HepG2 (cell line): ENCODE measurements around the gene HHEX. TPM values are rescaled to one million over a fixed set of nuclear protein-coding genes. Genes with fewer than 3 reads are reported as not detected.

ENCODE experiments used
- DNMT1 ChIP-seq: sonication (generic); formaldehyde crosslinking; IDR thresholded peaks from 2 replicates; pipeline ENCODE4 v1.5.1; 2020; ENCODE audit warnings: mild to moderate bottlenecking, missing genetic modification reagents
- HOXA7 ChIP-seq: sonication (generic); formaldehyde crosslinking; IDR thresholded peaks from 2 replicates; pipeline ENCODE4 v1.8.1; 2022; ENCODE audit warnings: mild to moderate bottlenecking, missing genetic modification reagents, moderate library complexity
- PRPF4 ChIP-seq: fragments of 200-400 bp; formaldehyde crosslinking; IDR thresholded peaks from 2 replicates; pipeline ENCODE4 v1.6.1; 2016; ENCODE audit warnings: low read length, low read depth; ENCODE audit not compliant: poor library complexity, severe bottlenecking
- RNF2 ChIP-seq: fragments of 450-650 bp; conservative IDR thresholded peaks from 2 replicates; pipeline ENCODE4 v1.6.1; 2016; ENCODE audit warnings: low read depth
- SMAD9 ChIP-seq: sonication (generic); formaldehyde crosslinking; IDR thresholded peaks from 2 replicates; pipeline ENCODE4 v1.5.1; 2020; ENCODE audit warnings: mild to moderate bottlenecking, missing genetic modification reagents
- SNAPC4 ChIP-seq: sonication (generic); formaldehyde crosslinking; IDR thresholded peaks from 2 replicates; pipeline ENCODE4 v1.4.0; 2020; ENCODE audit warnings: mild to moderate bottlenecking, missing genetic modification reagents
- STAT5B ChIP-seq: sonication (generic); formaldehyde crosslinking; IDR thresholded peaks from 2 replicates; pipeline ENCODE4 v1.4.0; 2020; ENCODE audit warnings: missing genetic modification reagents
- THAP11 ChIP-seq: IDR thresholded peaks from 2 replicates; pipeline ENCODE4 v1.6.1; 2016; ENCODE audit warnings: missing biosample characterization, missing genetic modification reagents
- ZBTB14 ChIP-seq: sonication (generic); formaldehyde crosslinking; IDR thresholded peaks from 2 replicates; pipeline ENCODE4 v1.4.0; 2020; ENCODE audit warnings: missing genetic modification reagents
- ZNF329 ChIP-seq: sonication (generic); formaldehyde crosslinking; IDR thresholded peaks from 2 replicates; pipeline ENCODE4 v1.9.0; 2021; ENCODE audit warnings: low read depth, mild to moderate bottlenecking, missing genetic modification reagents
- ZNF414 ChIP-seq: sonication (generic); formaldehyde crosslinking; IDR thresholded peaks from 2 replicates; pipeline ENCODE4 v1.5.0; 2020; ENCODE audit warnings: missing genetic modification reagents
- ZNF597 ChIP-seq: sonication (generic); formaldehyde crosslinking; IDR thresholded peaks from 2 replicates; pipeline ENCODE4 v1.5.0; 2020; ENCODE audit warnings: missing genetic modification reagents
- polyA plus RNA-seq, 8 experiments: library from polyadenylated mRNA; depleted of rRNA in 3 of 8; stranded (reverse) in 7 of 8; unstranded in 1 of 8; fragments of >200 nt; fragmentation: Illumina TruSeq in 4 of 8; extraction: Trizol in 4 of 8; gene quantifications; 2 replicates each; pipeline versions ENCODE4 v1.2.1 to v1.2.3, GENCODE V29; 2011 to 2016; ENCODE audit warnings: low read depth in 4 of 8, missing spikeins in 1 of 8, mixed read lengths in 1 of 8; ENCODE audit not compliant: insufficient read depth in 1 of 8
- total RNA-seq, 5 experiments: library from RNA; depleted of rRNA; stranded (reverse); fragments of >200 nt; fragmentation: Illumina TruSeq; extraction: Trizol; gene quantifications; 2 replicates each; pipeline ENCODE4 v1.2.3, GENCODE V29; 2016; ENCODE audit warnings: low read depth in 1 of 5
- TF ChIP-seq, protein P1 (sequence below): IDR thresholded peaks from 2 replicates; pipeline ENCODE4 v1.6.1; 2016; ENCODE audit warnings: low read depth, control low read depth
- TF ChIP-seq, protein P2 (sequence below): sonication (generic); formaldehyde crosslinking; conservative IDR thresholded peaks from 2 replicates; pipeline ENCODE4 v1.4.0; 2020; ENCODE audit warnings: missing genetic modification reagents
- TF ChIP-seq, protein P3 (sequence below): IDR thresholded peaks from 2 replicates; pipeline ENCODE4 v1.6.1; 2016; ENCODE audit warnings: missing compliant biosample characterization, missing genetic modification reagents, borderline replicate concordance

Gene HHEX
- total and polyA plus RNA-seq, 2 of the 13 experiments (the other 11 are each of a cell fraction or from before 2014, with no cell fraction given), result 44.5 to 48.7 TPM

DNA sequence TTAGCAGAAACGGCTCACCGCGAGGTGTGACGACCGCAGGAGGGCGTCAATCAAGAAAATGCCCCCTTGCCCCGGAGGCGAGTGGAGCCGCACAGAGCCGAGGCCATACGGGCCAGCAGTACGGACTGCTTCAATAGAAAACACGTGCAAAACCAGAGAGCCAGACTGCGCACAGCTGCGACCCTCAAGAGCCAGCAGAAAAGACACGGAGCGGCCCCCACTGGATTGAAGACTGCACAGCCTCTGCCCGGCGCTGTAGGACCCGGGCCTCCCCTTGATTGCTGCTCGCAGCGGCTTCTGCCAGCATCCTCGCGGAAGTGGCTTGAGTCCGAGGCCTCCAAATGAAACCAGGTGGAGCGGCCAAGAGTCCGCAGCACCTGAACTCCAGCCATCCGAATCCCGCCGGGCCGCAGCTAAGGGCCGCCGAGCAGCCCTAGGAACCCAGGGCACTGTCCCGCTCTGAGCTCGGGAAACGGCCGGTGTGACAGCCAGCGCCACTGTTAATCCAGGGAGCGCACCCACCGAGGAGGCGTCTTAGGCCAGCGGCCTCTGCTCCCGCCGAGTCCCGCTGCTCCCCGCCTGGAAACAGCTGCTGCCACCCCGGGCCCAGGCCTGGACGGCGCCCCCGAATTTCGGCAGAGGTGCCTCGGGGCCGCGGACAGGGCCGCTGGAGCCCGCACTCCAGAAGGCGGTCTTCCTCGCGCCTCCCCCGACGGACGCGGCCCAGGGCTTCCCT is 660 bp upstream of the HHEX start (continued):
- TF ChIP-seq ZNF329 (CRISPR knock-in tag), result peak; percentile 8; the same call in 1 of the 2 replicates
- TF ChIP-seq THAP11 (CRISPR knock-in tag), result peak; percentile 52; the same call in 1 of the 2 replicates
- no peak for TF ChIP-seq SMAD9 (CRISPR knock-in tag)
- TF ChIP-seq ZBTB14 (CRISPR knock-in tag), result no peak
- no peak for TF ChIP-seq PRPF4
- peak; percentile 67; the same call in 1 of the 2 replicates for TF ChIP-seq ZNF414 (CRISPR knock-in tag)
- TF ChIP-seq, protein P1, sequence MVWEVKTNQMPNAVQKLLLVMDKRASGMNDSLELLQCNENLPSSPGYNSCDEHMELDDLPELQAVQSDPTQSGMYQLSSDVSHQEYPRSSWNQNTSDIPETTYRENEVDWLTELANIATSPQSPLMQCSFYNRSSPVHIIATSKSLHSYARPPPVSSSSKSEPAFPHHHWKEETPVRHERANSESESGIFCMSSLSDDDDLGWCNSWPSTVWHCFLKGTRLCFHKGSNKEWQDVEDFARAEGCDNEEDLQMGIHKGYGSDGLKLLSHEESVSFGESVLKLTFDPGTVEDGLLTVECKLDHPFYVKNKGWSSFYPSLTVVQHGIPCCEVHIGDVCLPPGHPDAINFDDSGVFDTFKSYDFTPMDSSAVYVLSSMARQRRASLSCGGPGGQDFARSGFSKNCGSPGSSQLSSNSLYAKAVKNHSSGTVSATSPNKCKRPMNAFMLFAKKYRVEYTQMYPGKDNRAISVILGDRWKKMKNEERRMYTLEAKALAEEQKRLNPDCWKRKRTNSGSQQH, result peak; percentile 20; the same call in 1 of the 2 replicates
- no peak; the same call in 1 of the 2 replicates for TF ChIP-seq SNAPC4
- TF ChIP-seq, protein P2, sequence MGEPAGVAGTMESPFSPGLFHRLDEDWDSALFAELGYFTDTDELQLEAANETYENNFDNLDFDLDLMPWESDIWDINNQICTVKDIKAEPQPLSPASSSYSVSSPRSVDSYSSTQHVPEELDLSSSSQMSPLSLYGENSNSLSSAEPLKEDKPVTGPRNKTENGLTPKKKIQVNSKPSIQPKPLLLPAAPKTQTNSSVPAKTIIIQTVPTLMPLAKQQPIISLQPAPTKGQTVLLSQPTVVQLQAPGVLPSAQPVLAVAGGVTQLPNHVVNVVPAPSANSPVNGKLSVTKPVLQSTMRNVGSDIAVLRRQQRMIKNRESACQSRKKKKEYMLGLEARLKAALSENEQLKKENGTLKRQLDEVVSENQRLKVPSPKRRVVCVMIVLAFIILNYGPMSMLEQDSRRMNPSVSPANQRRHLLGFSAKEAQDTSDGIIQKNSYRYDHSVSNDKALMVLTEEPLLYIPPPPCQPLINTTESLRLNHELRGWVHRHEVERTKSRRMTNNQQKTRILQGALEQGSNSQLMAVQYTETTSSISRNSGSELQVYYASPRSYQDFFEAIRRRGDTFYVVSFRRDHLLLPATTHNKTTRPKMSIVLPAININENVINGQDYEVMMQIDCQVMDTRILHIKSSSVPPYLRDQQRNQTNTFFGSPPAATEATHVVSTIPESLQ (CRISPR knock-in tag), result no peak
- TF ChIP-seq DNMT1 (CRISPR knock-in tag), result no peak
- TF ChIP-seq STAT5B (CRISPR knock-in tag), result no peak
- no peak for TF ChIP-seq ZNF597 (CRISPR knock-in tag)
- no peak; the same call in 1 of the 2 replicates for TF ChIP-seq HOXA7
- no peak for TF ChIP-seq RNF2
- TF ChIP-seq, protein P3, sequence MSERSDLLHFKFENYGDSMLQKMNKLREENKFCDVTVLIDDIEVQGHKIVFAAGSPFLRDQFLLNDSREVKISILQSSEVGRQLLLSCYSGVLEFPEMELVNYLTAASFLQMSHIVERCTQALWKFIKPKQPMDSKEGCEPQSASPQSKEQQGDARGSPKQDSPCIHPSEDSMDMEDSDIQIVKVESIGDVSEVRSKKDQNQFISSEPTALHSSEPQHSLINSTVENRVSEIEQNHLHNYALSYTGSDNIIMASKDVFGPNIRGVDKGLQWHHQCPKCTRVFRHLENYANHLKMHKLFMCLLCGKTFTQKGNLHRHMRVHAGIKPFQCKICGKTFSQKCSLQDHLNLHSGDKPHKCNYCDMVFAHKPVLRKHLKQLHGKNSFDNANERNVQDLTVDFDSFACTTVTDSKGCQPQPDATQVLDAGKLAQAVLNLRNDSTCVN (CRISPR knock-in tag), result no peak; the same call in none of the 2 replicates
